Colon (tissue), 2 donors: ENCODE measurements around the gene VHLL.

Experiments used
- FAIRE-seq: peaks from 2 replicates; lab custom pipeline; 2012; peaks lifted over from hg19 to GRCh38; lab: Jason Lieb, UNC
- donor health status: control.
- donor health status: control.

VHLL gene

DNA sequence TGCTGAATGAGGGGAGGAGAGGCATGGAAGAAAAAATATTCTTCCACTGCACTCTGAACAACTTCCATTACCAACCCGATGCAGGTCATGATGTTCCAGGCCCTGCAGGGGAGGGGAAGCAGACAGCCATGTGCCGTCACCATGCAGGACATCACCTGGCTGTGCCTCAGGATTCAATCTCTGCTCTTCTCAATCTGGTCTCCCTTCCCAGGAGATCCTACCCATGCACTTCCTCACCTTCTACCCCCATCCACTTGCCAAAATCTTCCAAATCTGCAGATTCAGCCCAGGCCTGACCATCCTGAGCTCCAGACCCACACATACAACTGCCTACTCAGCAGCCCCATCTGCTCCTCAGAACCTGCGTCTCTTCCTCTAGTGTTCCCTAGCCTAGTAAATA lies 45.5 kb downstream of the VHLL start:
- no peak for FAIRE-seq

GRCh38 chr1:156251527-156251926 lies 47.6 kb downstream of the VHLL start:
- FAIRE-seq = no peak

DNA sequence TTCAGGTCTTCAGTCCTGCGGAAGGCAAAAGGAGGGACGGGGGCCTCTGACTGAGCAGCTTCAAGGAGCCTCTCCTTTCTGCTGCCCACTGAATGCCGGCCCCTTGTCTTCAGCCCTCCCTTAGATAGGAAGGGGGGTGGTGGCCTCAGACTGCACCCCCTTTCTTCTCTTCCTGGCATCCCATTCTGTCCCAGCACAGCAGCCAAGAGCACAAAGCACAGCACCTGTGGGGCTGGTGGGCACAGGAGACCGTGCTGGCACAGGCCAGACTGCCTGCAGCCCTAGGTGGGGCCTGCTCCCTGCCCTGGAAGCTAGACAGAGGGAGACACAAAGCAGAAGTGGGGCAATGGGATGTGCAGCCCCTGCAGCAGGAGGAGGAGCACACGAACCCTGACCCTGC lies 49.5 kb downstream of the VHLL start:
- FAIRE-seq = no peak
